DOHH2 (cell line): ENCODE results near the gene CAMLG.

ENCODE experiments used
- EZH2phosphoT487 ChIP-seq: fragments of 200-600 bp; sonication (generic); IDR thresholded peaks from 2 replicates; pipeline ENCODE4 v1.6.1; 2017; ENCODE audit warnings: borderline replicate concordance, mild to moderate bottlenecking, antibody characterized with exemption, low read length, moderate library complexity, mixed read lengths
- TF ChIP-seq, protein P1 (sequence below): fragments of 200-600 bp; sonication (generic); IDR thresholded peaks from one replicate; pipeline ENCODE4 v1.5.1; 2014; ENCODE audit warnings: antibody characterized with exemption, mild to moderate bottlenecking, low read depth, low read length; ENCODE audit not compliant: poor library complexity, severe bottlenecking

DNA sequence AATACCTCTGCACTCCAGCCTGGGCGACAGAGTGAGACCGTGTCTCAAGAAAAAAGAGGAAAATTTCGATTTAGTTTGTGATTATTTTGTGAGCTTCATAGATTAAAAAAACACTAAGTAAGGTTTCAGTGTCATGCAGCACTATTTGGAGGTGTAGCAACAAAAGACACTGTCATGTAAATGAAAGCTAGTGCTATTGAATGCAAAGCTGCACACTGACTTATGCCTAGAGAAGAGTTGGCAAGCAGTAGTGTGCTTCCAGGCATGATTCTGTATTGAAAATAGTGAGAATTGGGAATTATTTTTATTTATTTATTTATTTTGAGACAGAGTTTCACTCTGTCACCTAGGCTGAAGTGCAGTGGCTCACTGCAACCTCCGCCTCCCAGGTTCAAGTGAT, 54.8 kb downstream of the CAMLG start:
- TF ChIP-seq, protein P1, sequence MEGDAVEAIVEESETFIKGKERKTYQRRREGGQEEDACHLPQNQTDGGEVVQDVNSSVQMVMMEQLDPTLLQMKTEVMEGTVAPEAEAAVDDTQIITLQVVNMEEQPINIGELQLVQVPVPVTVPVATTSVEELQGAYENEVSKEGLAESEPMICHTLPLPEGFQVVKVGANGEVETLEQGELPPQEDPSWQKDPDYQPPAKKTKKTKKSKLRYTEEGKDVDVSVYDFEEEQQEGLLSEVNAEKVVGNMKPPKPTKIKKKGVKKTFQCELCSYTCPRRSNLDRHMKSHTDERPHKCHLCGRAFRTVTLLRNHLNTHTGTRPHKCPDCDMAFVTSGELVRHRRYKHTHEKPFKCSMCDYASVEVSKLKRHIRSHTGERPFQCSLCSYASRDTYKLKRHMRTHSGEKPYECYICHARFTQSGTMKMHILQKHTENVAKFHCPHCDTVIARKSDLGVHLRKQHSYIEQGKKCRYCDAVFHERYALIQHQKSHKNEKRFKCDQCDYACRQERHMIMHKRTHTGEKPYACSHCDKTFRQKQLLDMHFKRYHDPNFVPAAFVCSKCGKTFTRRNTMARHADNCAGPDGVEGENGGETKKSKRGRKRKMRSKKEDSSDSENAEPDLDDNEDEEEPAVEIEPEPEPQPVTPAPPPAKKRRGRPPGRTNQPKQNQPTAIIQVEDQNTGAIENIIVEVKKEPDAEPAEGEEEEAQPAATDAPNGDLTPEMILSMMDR = no peak
- no peak for TF ChIP-seq EZH2phosphoT487
